RKO (cell line): ENCODE results near the gene PPP1R12A.

Source experiments
- DNase-seq: peaks from one replicate; pipeline ENCODE4 v3.0.0-alpha.2; 2016; ENCODE audit warnings: low spot score

PPP1R12A gene

DNA sequence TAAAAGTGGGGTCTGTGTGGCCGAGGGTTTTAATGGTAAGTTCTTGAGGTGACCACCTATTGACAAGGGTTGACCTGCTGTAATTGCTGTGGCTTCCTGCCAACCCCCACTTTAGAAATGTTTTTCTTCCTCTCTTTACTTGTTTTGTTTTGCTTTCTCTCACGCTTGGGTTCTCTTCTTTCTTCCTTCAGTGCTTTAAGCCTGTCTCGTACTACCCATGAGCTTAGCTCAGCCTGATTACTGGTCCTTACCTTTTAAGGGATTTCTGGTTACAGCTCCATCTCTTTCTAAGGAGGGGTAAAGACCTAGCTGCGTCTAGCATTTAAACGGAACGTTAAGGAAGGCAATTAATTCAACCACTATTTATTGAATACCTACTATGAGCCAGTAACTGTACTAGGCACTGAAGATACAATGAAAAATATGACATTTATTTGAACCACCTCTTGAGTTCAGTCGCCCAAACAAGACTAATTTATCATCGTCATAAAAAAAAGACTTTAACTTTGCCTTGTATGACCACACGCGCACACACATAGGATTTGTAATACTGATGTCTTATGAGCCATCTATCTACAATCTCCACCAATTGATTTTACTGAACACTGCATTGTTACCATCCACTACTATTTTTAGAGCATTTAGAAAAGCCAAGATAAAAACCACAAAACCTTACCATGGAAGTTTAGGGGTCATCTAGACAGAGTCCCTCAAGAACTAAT lies 888 bp upstream of the PPP1R12A start:
- DNase-seq = peak; percentile 68

DNA sequence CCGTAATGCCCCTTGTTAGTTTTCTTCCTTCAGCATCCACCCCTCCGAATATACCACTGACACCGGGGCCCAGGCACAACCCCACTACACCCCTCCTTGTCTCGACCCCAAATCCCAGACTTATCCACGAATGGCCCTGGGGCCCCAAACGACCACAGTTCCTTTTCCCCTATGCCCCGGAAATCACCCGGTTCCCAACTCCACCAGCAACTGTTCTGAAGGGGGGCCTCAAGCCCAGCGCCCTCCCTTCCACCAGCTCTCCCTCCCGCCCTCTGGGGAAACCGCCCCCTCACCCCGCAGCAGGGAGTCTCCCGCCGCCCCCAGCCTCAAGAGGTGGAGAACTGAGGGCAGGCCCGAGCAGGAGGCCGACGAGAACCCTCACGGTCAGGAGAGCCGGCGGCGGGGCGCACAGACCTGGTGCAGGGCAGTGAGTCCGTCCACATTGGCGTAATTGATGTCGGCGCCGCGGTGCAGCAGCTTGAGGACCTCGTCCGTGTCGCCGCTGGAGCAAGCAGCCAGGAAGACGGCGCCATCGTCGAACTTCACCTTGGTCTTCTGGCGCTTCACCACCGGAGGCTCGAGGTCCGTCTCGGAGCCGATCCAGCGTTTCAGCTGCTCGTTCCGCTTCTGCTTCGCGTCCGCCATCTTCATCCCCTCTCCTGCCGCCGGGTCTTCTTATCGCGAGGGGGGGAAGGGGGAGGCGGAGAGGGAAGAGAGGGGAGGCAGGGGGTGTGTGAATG lies 446 bp downstream of the PPP1R12A start:
- DNase-seq = peak; percentile 65

DNA sequence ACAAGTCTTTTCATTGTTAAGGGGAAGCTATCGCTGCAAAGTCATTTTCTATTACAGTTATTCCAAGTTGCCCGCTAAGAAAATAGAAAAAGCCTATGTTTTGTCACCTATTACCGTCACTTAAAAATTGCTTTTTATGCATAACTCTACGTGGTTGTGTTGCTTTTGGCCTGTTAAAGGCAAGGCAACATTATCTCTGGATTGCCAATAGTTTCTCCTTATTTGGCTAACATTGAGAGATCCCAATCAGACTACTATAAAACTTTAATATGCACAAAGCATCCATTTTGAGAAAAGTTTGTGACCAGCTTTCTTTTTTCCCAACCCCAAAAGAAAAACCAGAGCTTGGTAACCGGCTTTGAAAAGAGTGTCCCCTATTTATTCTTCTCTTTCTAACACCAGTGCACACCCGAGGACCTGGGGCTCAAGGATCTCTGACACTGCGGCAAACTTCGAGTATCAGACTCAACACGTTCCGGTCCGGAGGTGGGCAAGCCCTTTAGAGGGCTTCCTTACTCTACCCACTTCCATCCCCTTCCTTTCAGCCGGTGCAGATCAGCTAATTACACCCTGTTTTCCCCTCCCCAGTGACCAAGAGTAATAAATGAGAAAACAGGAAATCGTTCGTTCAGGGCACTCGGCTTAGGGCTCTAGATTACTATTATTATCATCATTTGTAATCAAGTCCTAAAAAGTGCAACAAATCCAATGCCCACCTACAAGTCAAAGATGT lies 1.2 kb downstream of the PPP1R12A start:
- peak; percentile 63 for DNase-seq

DNA sequence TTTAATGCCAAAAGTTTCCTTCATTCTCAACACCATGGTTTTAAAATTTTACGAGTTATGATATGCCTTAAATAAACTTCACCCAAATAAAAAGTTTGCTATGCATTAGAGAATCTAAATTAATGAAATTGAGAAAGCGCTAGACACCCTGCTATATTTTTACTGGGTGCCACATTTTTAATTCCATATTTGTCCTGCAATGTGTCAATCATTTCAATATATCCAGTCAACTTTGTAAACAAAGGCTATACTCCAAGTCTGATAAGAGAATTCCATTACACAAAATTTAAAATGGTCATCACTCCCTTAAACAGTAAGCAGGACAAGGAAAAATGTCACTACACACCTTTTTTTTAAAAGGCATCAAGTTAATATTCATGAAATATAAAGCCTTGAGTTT lies 1.9 kb downstream of the PPP1R12A start:
- DNase-seq = peak; percentile 46

DNA sequence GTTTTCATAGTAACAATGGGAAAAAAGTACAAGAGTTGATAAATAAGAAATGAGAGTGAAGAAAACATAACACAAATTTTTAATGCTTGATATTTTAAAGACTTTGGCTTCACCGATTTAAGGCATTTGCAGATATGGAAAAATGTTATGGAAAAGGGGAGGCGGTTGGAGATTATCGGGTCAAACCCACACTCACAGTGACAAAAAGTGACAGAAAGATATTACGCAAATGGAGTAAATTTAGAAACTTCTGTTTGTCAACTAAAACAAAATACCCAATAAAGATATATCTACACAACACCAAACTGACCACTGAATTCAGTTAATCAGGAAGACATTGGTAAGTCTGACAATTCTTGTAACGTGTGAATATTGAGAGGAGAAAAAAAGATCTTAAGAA lies 2.5 kb downstream of the PPP1R12A start:
- DNase-seq = peak; percentile 14

DNA sequence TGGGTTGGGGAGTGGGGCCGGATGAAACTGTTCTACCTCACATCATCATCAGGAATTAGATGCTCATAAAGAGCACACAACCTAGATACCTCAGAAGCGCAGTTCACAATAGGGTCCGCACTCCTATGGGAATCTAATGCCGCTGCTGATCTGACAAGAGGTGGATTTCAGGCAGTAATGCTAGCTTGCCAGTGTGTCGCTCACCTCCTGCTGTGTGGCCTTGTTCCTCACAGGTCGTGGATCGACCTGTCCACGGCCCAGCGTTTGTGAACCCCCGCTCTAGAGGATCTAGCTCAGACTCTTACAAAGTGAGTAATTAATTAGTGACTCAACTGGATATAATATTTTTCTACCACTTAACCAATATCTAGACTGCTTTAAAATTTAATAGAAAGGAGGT lies 5.8 kb downstream of the PPP1R12A start:
- no peak for DNase-seq

DNA sequence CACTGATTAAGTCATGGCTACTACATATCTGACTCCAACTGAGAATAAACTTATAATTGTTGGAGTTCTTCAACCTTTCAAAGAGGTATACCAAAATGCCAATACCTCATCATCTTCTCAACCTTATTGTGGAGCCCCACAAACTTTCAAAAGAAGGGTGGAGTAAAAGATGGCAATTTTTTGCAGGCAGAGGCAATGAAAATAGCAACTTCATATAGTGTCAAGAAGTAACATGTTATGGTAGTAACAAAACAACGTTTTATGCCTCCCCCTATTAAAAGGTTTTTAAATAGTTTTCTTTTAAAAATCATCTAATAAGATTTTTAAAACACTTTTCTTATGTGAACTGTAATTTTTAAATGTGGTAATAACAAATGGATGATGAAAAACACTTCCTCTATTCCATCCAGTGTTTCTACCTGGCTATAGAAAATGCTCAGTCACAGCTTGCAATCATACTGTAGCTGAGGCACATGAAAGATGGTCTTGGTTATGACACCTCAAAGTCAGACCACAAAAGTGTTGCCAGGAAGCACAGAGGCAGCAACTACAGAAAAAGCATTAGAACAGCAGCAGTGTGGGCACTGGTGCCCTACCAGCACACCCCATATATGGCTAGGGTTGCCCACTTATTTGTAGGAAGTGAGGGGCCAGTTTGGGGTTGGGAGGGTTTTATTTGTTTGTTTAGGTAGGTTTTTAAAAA lies 7.0 kb downstream of the PPP1R12A start:
- DNase-seq = no peak

DNA sequence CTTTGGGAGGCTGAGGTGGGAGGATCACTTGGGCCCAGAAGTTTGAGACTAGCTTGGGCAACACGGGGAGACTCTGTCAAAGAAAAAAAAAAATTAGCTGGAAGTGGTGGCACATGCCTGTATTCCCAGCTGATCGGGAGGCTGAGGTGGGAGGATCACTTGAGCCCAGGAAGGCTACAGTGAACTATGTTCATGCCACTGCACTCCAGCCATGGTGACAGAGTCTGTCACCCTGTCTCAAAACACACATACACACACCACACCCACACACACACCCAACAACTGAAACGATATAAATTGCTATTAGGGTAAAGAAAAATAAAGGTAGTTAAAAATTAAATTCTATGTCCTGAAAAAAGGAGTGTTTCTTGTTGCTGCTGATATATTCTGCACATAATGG lies 7.9 kb downstream of the PPP1R12A start:
- no peak for DNase-seq

DNA sequence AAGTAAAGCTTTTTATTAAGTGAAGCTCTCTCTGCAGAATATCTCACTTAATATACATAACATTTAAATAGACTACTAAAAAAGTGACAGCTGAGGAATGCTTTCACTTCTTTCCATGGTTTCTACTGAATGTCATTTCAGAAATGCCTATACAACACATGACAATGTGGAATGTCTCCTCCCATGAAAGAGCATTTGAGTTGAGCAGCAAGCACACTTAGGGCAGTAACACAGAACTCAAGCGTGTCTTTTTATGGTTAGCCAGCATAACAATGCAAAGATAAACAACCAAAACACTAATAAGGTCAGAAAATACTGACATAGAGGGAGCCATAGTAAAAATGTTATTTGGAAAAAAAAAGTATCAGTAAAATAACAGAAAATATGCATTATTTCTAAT lies 9.4 kb downstream of the PPP1R12A start:
- DNase-seq = no peak

DNA sequence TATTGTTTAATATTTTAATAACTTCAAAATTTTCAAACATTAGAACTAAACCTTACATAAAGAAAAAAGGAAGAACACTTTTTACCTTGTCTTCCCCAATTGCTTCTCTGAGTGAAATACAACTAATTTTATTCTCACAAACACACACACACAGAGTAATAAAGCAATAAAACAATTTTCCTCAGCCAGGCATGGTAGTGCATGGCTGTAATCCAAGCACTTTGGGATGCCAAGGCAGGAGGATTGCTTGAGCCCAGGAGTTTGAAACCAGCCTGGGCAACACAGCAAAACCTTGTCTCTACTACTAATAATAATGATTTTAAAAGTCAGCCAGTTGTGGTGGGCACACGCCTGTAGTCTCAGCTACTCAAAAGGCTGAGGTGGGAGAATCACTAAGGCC lies 13.1 kb downstream of the PPP1R12A start:
- no peak for DNase-seq

DNA sequence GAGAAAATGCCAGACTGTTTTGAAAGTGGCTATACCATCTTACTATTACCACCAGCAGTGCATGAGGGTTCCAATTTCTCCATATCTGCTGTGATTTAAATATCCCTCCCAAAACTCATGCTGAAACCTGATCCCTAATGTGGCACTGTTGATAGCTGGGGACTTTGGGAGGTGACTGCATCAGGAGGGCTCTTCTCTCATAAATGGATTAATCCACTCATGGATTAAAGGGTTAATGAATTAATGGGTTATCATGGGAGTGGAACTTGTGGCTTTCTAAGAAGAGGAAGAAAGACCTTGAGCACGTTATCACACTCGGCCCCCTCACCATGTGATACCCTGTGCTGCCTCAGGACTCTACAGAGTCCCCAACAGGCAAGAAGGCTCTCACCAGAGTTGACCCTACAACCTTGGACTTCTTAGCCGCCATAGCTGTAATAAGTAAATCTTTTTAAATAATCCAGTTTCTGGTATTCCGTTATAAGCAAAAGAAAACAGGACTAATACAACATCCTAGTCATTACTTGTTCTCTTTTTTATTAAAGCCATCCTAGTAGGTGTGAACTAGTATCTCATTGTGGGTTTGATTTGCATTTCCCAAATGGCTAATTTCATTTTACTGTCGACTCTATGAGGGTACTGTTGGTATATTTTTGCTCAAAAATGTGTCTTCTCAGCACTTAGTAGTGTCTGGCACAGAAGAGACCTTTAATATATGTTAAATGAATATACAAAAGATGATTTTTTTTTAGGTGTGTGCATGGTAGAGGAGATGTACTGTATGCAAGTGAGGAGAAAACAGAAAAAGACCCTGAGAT lies 14.3 kb downstream of the PPP1R12A start:
- DNase-seq = no peak

DNA sequence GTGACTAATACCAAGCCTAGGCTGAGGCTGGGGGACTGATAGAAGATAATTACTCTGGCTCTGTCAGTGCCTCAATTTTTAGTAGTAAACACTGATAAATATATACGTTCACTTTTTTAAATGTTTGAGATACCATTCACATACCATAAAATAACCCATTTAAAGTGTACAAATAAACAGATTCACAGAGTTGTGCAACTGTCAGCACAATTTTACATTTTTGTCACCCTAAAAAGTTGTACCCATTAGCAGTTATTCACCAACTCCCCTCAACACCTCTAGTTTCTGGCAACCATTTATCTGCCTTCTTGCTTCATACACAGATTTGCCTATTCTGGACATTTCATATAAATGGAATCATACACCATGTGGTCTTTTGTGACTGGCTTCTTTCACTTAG lies 15.1 kb downstream of the PPP1R12A start:
- DNase-seq = no peak

DNA sequence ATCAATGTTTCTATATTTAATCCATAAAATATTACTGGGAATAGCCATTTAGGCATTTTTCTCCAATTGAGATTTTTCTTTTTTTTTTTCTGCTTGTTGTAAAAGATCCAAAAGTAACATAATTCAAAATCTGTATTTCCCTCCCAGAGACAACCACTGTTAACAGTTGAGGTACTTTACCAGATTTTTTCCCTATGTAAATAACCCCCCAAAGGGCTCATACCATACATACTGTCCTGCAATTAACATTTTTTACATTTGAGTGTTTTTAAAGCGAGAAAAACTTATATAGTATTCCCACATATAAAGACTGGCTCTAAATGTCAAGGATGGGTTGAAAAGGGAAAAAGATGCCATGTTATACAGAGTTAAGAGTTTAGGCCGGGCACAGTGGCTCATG lies 18.1 kb downstream of the PPP1R12A start:
- DNase-seq = no peak

DNA sequence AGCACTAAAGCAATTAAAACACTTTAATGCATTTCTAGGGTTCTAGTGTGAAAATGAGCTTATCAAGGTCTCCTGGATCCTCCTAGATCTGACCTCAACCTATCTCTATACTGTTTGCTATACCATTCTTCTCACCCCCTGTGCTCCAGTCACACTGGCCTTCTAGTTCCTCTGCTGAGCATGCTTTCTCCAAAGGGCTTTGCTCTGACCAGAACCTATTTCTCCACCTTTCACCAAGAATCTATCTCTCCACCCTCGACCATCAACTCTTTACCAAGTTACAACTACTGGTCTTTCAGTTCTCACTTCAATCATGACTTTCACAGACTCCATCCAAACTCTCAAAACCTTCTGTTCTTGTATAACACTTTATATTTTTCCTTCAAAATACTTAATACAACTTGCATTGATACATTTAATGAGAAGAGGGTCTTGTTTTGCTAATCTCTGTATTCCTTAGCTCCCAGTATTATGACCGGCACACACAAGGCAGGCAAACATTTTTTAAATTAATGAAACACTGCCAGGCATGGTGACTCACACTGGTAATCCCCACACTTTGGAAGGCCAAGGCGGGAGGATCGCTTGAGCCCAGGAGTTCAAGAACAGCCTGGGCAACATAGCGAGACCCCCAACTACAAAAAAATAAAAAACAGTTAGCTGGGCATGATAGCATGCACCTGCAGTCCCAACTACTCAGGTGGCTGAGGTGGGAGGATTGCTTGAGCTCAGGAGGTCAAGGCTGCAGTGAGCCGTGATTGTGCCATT lies 22.8 kb downstream of the PPP1R12A start:
- DNase-seq = no peak

DNA sequence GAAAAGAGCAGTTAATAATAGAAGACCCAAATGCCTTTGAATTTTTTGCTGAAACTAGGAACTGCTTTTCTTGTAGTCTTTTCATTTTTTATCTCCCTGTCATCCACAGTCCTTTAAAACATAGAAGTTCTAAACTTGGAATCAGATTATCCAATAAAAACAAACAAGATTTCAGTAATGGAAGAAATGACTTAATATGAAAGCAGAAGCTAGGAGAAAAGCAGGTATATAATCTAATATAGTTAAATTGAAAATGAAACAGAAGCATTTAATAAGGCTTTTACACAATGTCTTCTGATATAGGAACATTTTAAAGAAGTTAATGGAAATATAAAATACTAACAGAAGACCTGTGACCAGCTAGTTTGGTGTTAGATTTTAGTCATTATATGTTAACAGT lies 26.5 kb downstream of the PPP1R12A start:
- DNase-seq = no peak

DNA sequence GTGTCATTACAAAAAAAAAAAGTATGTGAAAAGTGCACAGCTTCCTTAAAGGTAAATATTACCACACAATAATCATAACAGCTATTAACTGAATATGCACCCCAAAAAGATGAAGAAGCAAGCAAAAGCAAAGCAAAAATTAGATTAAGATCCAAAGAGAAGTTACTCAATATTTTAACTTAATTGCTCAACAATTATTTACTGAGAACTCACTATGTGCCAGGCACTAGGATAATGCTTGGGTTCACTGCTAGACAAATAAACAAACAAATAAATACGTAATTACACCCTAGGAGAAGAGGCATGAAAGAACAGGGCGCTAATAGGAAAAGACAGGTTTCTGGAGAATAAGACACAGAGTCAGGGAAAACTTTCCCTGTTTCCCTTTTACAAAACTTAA lies 33.4 kb downstream of the PPP1R12A start:
- no peak for DNase-seq

DNA sequence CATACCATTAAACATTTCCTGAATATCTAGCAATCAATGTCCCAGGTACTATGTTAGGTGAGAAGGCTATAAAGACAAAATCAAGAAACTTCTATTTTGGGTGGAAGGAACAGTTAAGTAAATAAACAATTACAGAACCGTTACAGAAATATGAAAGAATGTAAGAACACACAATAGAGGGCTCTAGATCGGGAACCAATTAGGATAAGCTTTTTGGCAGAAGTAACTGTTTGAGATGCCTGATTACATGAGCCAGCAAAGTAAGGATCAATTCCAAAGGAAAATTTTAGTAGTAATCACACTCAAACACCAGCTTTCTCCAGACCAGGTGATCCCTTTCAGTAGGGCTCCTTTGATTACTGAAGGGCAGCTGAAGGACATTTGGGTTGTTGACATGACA lies 33.9 kb downstream of the PPP1R12A start:
- no peak for DNase-seq

DNA sequence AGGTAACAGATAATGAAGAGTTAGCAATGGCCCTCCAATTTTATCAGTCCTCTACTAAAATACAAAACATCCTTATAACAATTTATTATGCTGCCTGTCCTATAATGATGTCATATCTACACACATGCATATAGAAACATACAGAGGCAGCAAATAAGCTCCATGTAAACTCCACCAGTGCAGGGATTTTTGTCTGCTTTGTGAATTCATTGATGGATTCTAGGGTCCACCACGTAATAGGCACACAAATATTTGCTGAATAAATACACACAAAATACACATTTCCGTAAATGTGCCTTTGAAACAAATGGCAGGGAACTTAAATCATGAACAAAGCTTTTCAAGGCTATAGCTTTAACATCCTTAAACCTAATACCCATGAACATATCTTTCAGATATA lies 34.7 kb downstream of the PPP1R12A start:
- DNase-seq = no peak

DNA sequence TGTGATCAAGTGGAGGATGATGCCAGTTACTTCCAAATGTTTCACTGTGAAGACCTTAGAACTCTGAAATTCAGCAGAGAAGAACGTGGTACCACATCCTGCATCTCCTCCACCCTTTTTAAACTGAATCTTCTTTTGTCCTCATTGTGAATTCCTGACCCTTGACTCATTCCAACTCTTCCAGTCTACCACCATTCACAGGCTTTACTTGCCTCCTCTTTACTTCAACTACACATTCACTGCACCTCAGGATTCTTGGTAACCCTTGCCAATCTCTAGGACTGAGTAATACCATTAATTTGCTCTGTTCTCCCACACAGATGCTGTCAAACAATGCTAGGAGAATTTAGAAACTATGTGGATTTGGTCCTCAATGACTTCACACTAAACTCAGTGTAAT lies 37.3 kb downstream of the PPP1R12A start:
- peak; percentile 42 for DNase-seq

DNA sequence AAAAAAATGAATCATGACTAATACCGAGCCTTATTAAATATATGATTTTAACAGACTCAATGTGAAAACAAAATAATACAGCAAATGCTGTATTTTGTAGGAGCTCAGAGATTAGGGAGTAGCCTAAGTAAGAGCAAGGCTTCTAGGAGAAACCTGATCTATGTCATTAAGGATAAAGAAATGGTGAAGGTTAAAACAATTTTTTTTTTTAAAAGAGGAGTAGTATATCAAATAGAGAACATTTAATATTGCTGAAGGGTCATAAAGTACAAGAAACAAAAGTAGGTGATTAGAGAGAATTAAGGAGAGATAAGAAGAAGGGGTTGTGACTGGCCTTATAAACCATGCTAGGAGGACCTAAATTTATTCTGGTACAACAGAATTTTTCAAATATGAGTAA lies 39.1 kb downstream of the PPP1R12A start:
- DNase-seq = no peak

DNA sequence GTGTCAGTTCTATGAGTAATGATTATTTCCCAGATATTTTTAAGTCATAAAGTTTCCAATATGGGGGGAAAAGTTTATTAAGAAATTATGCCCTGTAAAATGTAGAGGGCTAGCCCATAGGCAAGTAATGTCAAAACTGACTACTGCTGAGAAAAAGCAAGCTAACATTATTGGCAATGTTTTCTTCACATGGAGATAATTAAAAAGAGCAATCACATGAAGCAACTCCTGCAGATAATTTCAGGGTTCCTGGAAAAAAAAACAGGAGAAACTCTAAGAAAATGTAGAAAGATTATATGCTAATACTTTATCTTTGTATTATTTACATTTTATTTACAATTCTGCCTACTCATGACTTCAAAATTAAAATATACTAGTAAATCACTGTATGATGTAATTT lies 39.8 kb downstream of the PPP1R12A start:
- DNase-seq = no peak
